ENCODE measurements around the gene CCK. TPM values are rescaled to one million over a fixed set of nuclear protein-coding genes. Genes with fewer than 3 reads are reported as not detected.

CCK gene
- total RNA-seq, 3 donors from 2014 or later (not counting 1 experiment from before 2014, with no cell fraction given), result 0.54 TPM; not detected in 2

GRCh38 chr3:42256135-42256819 lies 9.7 kb downstream of the CCK start:
- no peak for TF ChIP-seq CTCF (IDR thresholded peaks at IDR 0.05)
- Histone ChIP-seq H3K27ac (ENCODE audit: low read length) (no peak overlapping the region), H3K27me3 (ENCODE audit: control insufficient read depth, insufficient read depth, low read length) (peaks cover 1% of the 10 kb centered on the region), H3K4me1 (ENCODE audit: control insufficient read depth, insufficient read depth, low read length) (no peaks in the 10 kb centered on the region), H3K4me3 (ENCODE audit: low read length) (no peak overlapping the region), H3K36me3 (ENCODE audit: control insufficient read depth, insufficient read depth, low read length) (no peaks in the 10 kb centered on the region), H3K9me3 (ENCODE audit: control insufficient read depth, insufficient read depth, low read length) (no peaks in the 10 kb centered on the region)
- intact Hi-C loops (cut with micrococcal nuclease), result no loop called here
- DNase-seq (no peak), ATAC-seq (no peak)
- 92% methylated on average over 1 of the region's 1 CpG for WGBS (ENCODE audit: insufficient coverage)
- Mint-ChIP-seq H3K36me3 (no peaks in the 10 kb centered on the region), H3K4me3 (no peak overlapping the region), H3K27ac (no peak overlapping the region), H3K9me3 (no peaks in the 10 kb centered on the region), H3K4me1 (no peaks in the 10 kb centered on the region), H3K27me3 (ENCODE audit: low read depth in 2 of 2) (peaks cover 30 to 35% of the 10 kb centered on the region in 2 donors)

GRCh38 chr3:42254566-42254965 lies 11.4 kb downstream of the CCK start:
- Mint-ChIP-seq H3K27me3 (ENCODE audit: low read depth in 2 of 2) (peaks cover 19 to 26% of the 10 kb centered on the region in 2 donors), H3K4me1 (no peaks in the 10 kb centered on the region), H3K27ac (no peak overlapping the region), H3K9me3 (no peaks in the 10 kb centered on the region), H3K36me3 (no peaks in the 10 kb centered on the region), H3K4me3 (no peak overlapping the region)
- 79% methylated on average over 3 of the region's 3 CpGs for WGBS (ENCODE audit: insufficient coverage)
- Histone ChIP-seq H3K4me1 (ENCODE audit: control insufficient read depth, insufficient read depth, low read length) (no peaks in the 10 kb centered on the region), H3K4me3 (ENCODE audit: low read length) (no peak overlapping the region), H3K9me3 (ENCODE audit: control insufficient read depth, insufficient read depth, low read length) (no peaks in the 10 kb centered on the region), H3K36me3 (ENCODE audit: control insufficient read depth, insufficient read depth, low read length) (no peaks in the 10 kb centered on the region), H3K27me3 (ENCODE audit: control insufficient read depth, insufficient read depth, low read length) (no peaks in the 10 kb centered on the region), H3K27ac (ENCODE audit: low read length) (no peak overlapping the region)
- DNase-seq (no peak), ATAC-seq (no peak)
- intact Hi-C loops (cut with micrococcal nuclease), result no loop called here
- TF ChIP-seq CTCF (IDR thresholded peaks at IDR 0.05), result no peak

GRCh38 chr3:42250761-42251160 lies 15.2 kb downstream of the CCK start:
- no peak overlapping the region for H3K27ac Mint-ChIP-seq
- intact Hi-C loops (cut with micrococcal nuclease), result no loop called here
- no peaks in the 10 kb centered on the region for H3K36me3 Mint-ChIP-seq
- WGBS (ENCODE audit: insufficient coverage), result 88% methylated on average over 1 of the region's 1 CpG
- DNase-seq (no peak), ATAC-seq (no peak)
- H3K4me1 Mint-ChIP-seq, result peaks cover 0 to 7% of the 10 kb centered on the region in 2 donors
- H3K4me3 ChIP-seq (ENCODE audit: low read length), result no peak overlapping the region
- H3K36me3 ChIP-seq (ENCODE audit: control insufficient read depth, insufficient read depth, low read length), result no peaks in the 10 kb centered on the region
- H3K4me1 ChIP-seq (ENCODE audit: control insufficient read depth, insufficient read depth, low read length), result no peaks in the 10 kb centered on the region
- H3K27me3 Mint-ChIP-seq (ENCODE audit: low read depth in 2 of 2), result peaks cover 22 to 46% of the 10 kb centered on the region in 2 donors
- no peaks in the 10 kb centered on the region for H3K9me3 ChIP-seq (ENCODE audit: control insufficient read depth, insufficient read depth, low read length)
- TF ChIP-seq CTCF (IDR thresholded peaks at IDR 0.05), result no peak
- H3K27ac ChIP-seq (ENCODE audit: low read length), result no peak overlapping the region
- H3K9me3 Mint-ChIP-seq, result no peaks in the 10 kb centered on the region
- no peak overlapping the region for H3K4me3 Mint-ChIP-seq
- peaks cover 4% of the 10 kb centered on the region for H3K27me3 ChIP-seq (ENCODE audit: control insufficient read depth, insufficient read depth, low read length)

GRCh38 chr3:42247576-42248027 lies 18.4 kb downstream of the CCK start:
- H3K4me3 ChIP-seq (ENCODE audit: low read length), result no peak overlapping the region
- no peaks in the 10 kb centered on the region for H3K36me3 Mint-ChIP-seq
- no peaks in the 10 kb centered on the region for H3K4me1 ChIP-seq (ENCODE audit: control insufficient read depth, insufficient read depth, low read length)
- no peaks in the 10 kb centered on the region for H3K36me3 ChIP-seq (ENCODE audit: control insufficient read depth, insufficient read depth, low read length)
- peak in 1 of 3 donors; percentile 55 for ATAC-seq
- no peak overlapping the region for H3K4me3 Mint-ChIP-seq
- intact Hi-C loops (cut with micrococcal nuclease), result no loop called here
- peaks cover 15 to 49% of the 10 kb centered on the region in 2 donors for H3K27me3 Mint-ChIP-seq (ENCODE audit: low read depth in 2 of 2)
- no peak overlapping the region for H3K27ac Mint-ChIP-seq
- H3K4me1 Mint-ChIP-seq, result peaks cover 0 to 7% of the 10 kb centered on the region in 2 donors
- WGBS (ENCODE audit: insufficient coverage), result 12% methylated on average over 9 of the region's 9 CpGs
- no peaks in the 10 kb centered on the region for H3K9me3 ChIP-seq (ENCODE audit: control insufficient read depth, insufficient read depth, low read length)
- peak; percentile 44 for TF ChIP-seq CTCF (IDR thresholded peaks at IDR 0.05)
- peaks cover 8% of the 10 kb centered on the region for H3K27me3 ChIP-seq (ENCODE audit: control insufficient read depth, insufficient read depth, low read length)
- peak in 1 of 2 donors; percentile 81 for DNase-seq
- H3K27ac ChIP-seq (ENCODE audit: low read length), result no peak overlapping the region
- H3K9me3 Mint-ChIP-seq, result no peaks in the 10 kb centered on the region

All from natural killer cell (primary cell).